ENCODE measurements around the gene HTR3E.

- TF ChIP-seq POLR2A (IDR thresholded peaks at IDR 0.05) (no peak), CTCF (IDR thresholded peaks at IDR 0.05) (no peak), POLR2AphosphoS5 (IDR thresholded peaks at IDR 0.05; ENCODE audit: insufficient read depth in 1 of 2, low read depth in 1 of 2) (peak in 1 of 2 donors; percentile 61)
Observed at GRCh38 chr3:184156522-184156955, 59.7 kb downstream of the HTR3E start.

Measured in vagina (tissue), 2 donors.